Diencephalon (tissue), 1 donor: ENCODE measurements around the gene LYVE1. TPM values are rescaled to one million over a fixed set of nuclear protein-coding genes. Genes with fewer than 3 reads are reported as not detected.

Experiments
- total RNA-seq: library from RNA; depleted of rRNA; stranded (reverse); fragments of >200 nt; gene quantifications from one replicate; pipeline ENCODE4 v1.2.3, GENCODE V29; 2014

The LYVE1 gene
- total RNA-seq = 5.8 TPM

GRCh38 chr11:10568486-10568941 is at the start of gene LYVE1:
Gene LYVE1, minus strand, starts transcription at chr11:10568665. Its CDS starts 133 bp downstream, at chr11:10568532.

GRCh38 chr11:10540915-10541560 is 27.4 kb downstream of the LYVE1 start, which contains the start of gene RNF141:
Gene RNF141, minus strand, starts transcription at chr11:10541187. Its CDS starts 7,029 bp downstream, at chr11:10534158.

Other genes starting within 250 kb of the LYVE1 start
- gene AMPD3, start 113.4 kb downstream of the LYVE1 start, total RNA-seq = 3.9 TPM
- 83.5 TPM for gene RNF141, start 27.5 kb downstream of the LYVE1 start, total RNA-seq
- 3.7 TPM for gene IRAG1, start 125.1 kb upstream of the LYVE1 start, total RNA-seq
- gene CTR9, start 182.6 kb upstream of the LYVE1 start, total RNA-seq = 39.0 TPM
- 995 TPM for gene EIF4G2, start 240.3 kb upstream of the LYVE1 start, total RNA-seq